NCI-H510A treated with DMSO at 0.1 percent for 48 hours (cell line): ENCODE results near the gene MKNK2.

Source experiments
- DNase-seq: peaks from one replicate; lab custom pipeline; 2025; lab: John Stamatoyannopoulos, UW

MKNK2 gene

GRCh38 chr19:2057484-2058469, 6.7 kb upstream of the MKNK2 start:
- no peak for DNase-seq

- no peak for DNase-seq
Observed at GRCh38 chr19:2056837-2057192, 5.8 kb upstream of the MKNK2 start.

GRCh38 chr19:2055931-2056836, 5.1 kb upstream of the MKNK2 start:
- DNase-seq, result peak; percentile 7

- DNase-seq, result peak; percentile 29
Observed at GRCh38 chr19:2054763-2055162, 3.7 kb upstream of the MKNK2 start.

- no peak for DNase-seq
Observed at GRCh38 chr19:2053601-2054389, 2.8 kb upstream of the MKNK2 start.

- DNase-seq, result no peak
Observed at GRCh38 chr19:2051773-2052704, 995 bp upstream of the MKNK2 start.

GRCh38 chr19:2050349-2050990, 574 bp downstream of the MKNK2 start:
- DNase-seq, result no peak

GRCh38 chr19:2049741-2050348, 1.2 kb downstream of the MKNK2 start:
- peak; percentile 44 for DNase-seq

GRCh38 chr19:2048959-2049740, 1.9 kb downstream of the MKNK2 start:
- no peak for DNase-seq

- no peak for DNase-seq
Observed at GRCh38 chr19:2048104-2048958, 2.7 kb downstream of the MKNK2 start.

GRCh38 chr19:2047449-2048103, 3.5 kb downstream of the MKNK2 start:
- DNase-seq, result no peak

GRCh38 chr19:2047076-2047448, 4.0 kb downstream of the MKNK2 start:
- DNase-seq, result no peak

- no peak for DNase-seq
Observed at GRCh38 chr19:2046046-2046907, 4.8 kb downstream of the MKNK2 start.

- DNase-seq, result no peak
Observed at GRCh38 chr19:2045501-2046045, 5.5 kb downstream of the MKNK2 start.

- no peak for DNase-seq
Observed at GRCh38 chr19:2044709-2045500, 6.1 kb downstream of the MKNK2 start.
